ENCODE results near the gene SRGAP2B. TPM values are rescaled to one million over a fixed set of nuclear protein-coding genes. Genes with fewer than 3 reads are reported as not detected.
A peak's percentile ranks its signal among the peaks of the same experiment; 100 is the strongest.
"Not testable (repeated sequence)": the region's sequence is repeated elsewhere in the genome, so short reads cannot be mapped to it uniquely, and the experiment has no call there.

The SRGAP2B gene
- polyA plus RNA-seq, 3 donors: 5.8 to 25.5 (median 7.0) TPM

- H3K36me3 ChIP-seq (replicated peaks in 1 of 2; ENCODE audit: control insufficient read depth in 1 of 2, insufficient read depth in 2 of 2, low read length in 2 of 2); H3K9me3 ChIP-seq (replicated peaks in 1 of 2; ENCODE audit: control insufficient read depth in 1 of 2, insufficient read depth in 1 of 2, low read length in 2 of 2); H3K27ac ChIP-seq (ENCODE audit: low read depth in 1 of 2, low read length in 2 of 2); DNase-seq; H3K27me3 ChIP-seq (ENCODE audit: control insufficient read depth in 2 of 2, insufficient read depth in 2 of 2, low read length in 2 of 2); H3K27ac Mint-ChIP-seq; H3K79me2 ChIP-seq (ENCODE audit: insufficient read depth, low read length); H3K9ac ChIP-seq (ENCODE audit: insufficient read depth, low read length, poor library complexity, severe bottlenecking); H3K4me2 ChIP-seq (replicated peaks; ENCODE audit: extremely low read depth, low read length, poor library complexity, severe bottlenecking); H3K9me3 Mint-ChIP-seq; H3K4me3 ChIP-seq (replicated peaks in 1 of 3; ENCODE audit: low read depth in 2 of 3, low read length in 3 of 3); H3K4me3 Mint-ChIP-seq; H3K36me3 Mint-ChIP-seq; H4K20me1 ChIP-seq (ENCODE audit: insufficient read depth, low read length); H3K27me3 Mint-ChIP-seq (ENCODE audit: low read depth in 3 of 3); H2AFZ ChIP-seq (ENCODE audit: insufficient read depth, low read depth, low read length, poor library complexity, severe bottlenecking); intact Hi-C loops (cut with micrococcal nuclease): not testable (repeated sequence)
- H3K4me1 Mint-ChIP-seq: peaks cover 11% of the 10 kb centered on the region
- peaks cover 19 to 20% of the 10 kb centered on the region in 2 donors for H3K4me1 ChIP-seq (ENCODE audit: control insufficient read depth in 1 of 2, insufficient read depth in 2 of 2, low read length in 2 of 2)
These were observed 176.0 kb downstream of the SRGAP2B start for GRCh38 chr1:144919106-144919505.

- H3K36me3 ChIP-seq (replicated peaks in 1 of 2; ENCODE audit: control insufficient read depth in 1 of 2, insufficient read depth in 2 of 2, low read length in 2 of 2); H4K20me1 ChIP-seq (ENCODE audit: insufficient read depth, low read length); H3K4me3 ChIP-seq (replicated peaks in 1 of 3; ENCODE audit: low read depth in 2 of 3, low read length in 3 of 3); H3K79me2 ChIP-seq (ENCODE audit: insufficient read depth, low read length); H3K9me3 ChIP-seq (replicated peaks in 1 of 2; ENCODE audit: control insufficient read depth in 1 of 2, insufficient read depth in 1 of 2, low read length in 2 of 2); H3K36me3 Mint-ChIP-seq; H3K27me3 Mint-ChIP-seq (ENCODE audit: low read depth in 3 of 3); H3K27me3 ChIP-seq (ENCODE audit: control insufficient read depth in 2 of 2, insufficient read depth in 2 of 2, low read length in 2 of 2); H3K9ac ChIP-seq (ENCODE audit: insufficient read depth, low read length, poor library complexity, severe bottlenecking); intact Hi-C loops (cut with micrococcal nuclease); H3K4me3 Mint-ChIP-seq; DNase-seq; H3K4me2 ChIP-seq (replicated peaks; ENCODE audit: extremely low read depth, low read length, poor library complexity, severe bottlenecking); H2AFZ ChIP-seq (ENCODE audit: insufficient read depth, low read depth, low read length, poor library complexity, severe bottlenecking); H3K27ac ChIP-seq (ENCODE audit: low read depth in 1 of 2, low read length in 2 of 2); H3K9me3 Mint-ChIP-seq: not testable (repeated sequence)
- WGBS (ENCODE audit: insufficient coverage): no CpG with 5 or more reads among the region's 3 CpGs
- H3K4me1 ChIP-seq (ENCODE audit: control insufficient read depth in 1 of 2, insufficient read depth in 2 of 2, low read length in 2 of 2): peaks cover 15 to 17% of the 10 kb centered on the region in 2 donors
- Mint-ChIP-seq H3K27ac (peak overlapping the region; percentile 85 to 94 (median 91)), H3K4me1 (peaks cover 11% of the 10 kb centered on the region)
These were observed 177.0 kb downstream of the SRGAP2B start for GRCh38 chr1:144918027-144918603.

- DNase-seq; H3K9me3 Mint-ChIP-seq; H3K4me1 Mint-ChIP-seq; H3K36me3 Mint-ChIP-seq; H3K27me3 Mint-ChIP-seq (ENCODE audit: low read depth in 3 of 3); H3K36me3 ChIP-seq (replicated peaks in 1 of 2; ENCODE audit: control insufficient read depth in 1 of 2, insufficient read depth in 2 of 2, low read length in 2 of 2); H3K4me1 ChIP-seq (ENCODE audit: control insufficient read depth in 1 of 2, insufficient read depth in 2 of 2, low read length in 2 of 2); H4K20me1 ChIP-seq (ENCODE audit: insufficient read depth, low read length); H3K79me2 ChIP-seq (ENCODE audit: insufficient read depth, low read length); H3K27me3 ChIP-seq (ENCODE audit: control insufficient read depth in 2 of 2, insufficient read depth in 2 of 2, low read length in 2 of 2); H2AFZ ChIP-seq (ENCODE audit: insufficient read depth, low read depth, low read length, poor library complexity, severe bottlenecking); H3K9ac ChIP-seq (ENCODE audit: insufficient read depth, low read length, poor library complexity, severe bottlenecking); H3K9me3 ChIP-seq (replicated peaks in 1 of 2; ENCODE audit: control insufficient read depth in 1 of 2, insufficient read depth in 1 of 2, low read length in 2 of 2); H3K4me2 ChIP-seq (replicated peaks; ENCODE audit: extremely low read depth, low read length, poor library complexity, severe bottlenecking); H3K4me3 ChIP-seq (replicated peaks in 1 of 3; ENCODE audit: low read depth in 2 of 3, low read length in 3 of 3); intact Hi-C loops (cut with micrococcal nuclease); H3K4me3 Mint-ChIP-seq: not testable (repeated sequence)
- H3K27ac Mint-ChIP-seq: peak overlapping the region; percentile 58 to 91 (median 83)
- peak overlapping the region in 1 of 2 donors; percentile 61 for H3K27ac ChIP-seq (ENCODE audit: low read depth in 1 of 2, low read length in 2 of 2)
- WGBS (ENCODE audit: insufficient coverage): no CpG with 5 or more reads among the region's 8 CpGs
These were observed 177.7 kb downstream of the SRGAP2B start for GRCh38 chr1:144917154-144918026.

GRCh38 chr1:144913977-144914734 is 181.0 kb downstream of the SRGAP2B start:
- WGBS (ENCODE audit: insufficient coverage): no CpG with 5 or more reads among the region's 12 CpGs
- not testable (repeated sequence) for H3K27ac ChIP-seq (ENCODE audit: low read depth in 1 of 2, low read length in 2 of 2); DNase-seq

More at GRCh38 chr1:144913977-144914734, 181.0 kb downstream of the SRGAP2B start:
- H3K9me3 ChIP-seq (replicated peaks in 1 of 2; ENCODE audit: control insufficient read depth in 1 of 2, insufficient read depth in 1 of 2, low read length in 2 of 2); H3K27ac Mint-ChIP-seq; H3K79me2 ChIP-seq (ENCODE audit: insufficient read depth, low read length); H3K4me1 Mint-ChIP-seq; H3K27me3 Mint-ChIP-seq (ENCODE audit: low read depth in 3 of 3); intact Hi-C loops (cut with micrococcal nuclease); H3K36me3 ChIP-seq (replicated peaks in 1 of 2; ENCODE audit: control insufficient read depth in 1 of 2, insufficient read depth in 2 of 2, low read length in 2 of 2); H3K9me3 Mint-ChIP-seq; H2AFZ ChIP-seq (ENCODE audit: insufficient read depth, low read depth, low read length, poor library complexity, severe bottlenecking); H3K4me3 Mint-ChIP-seq; H3K9ac ChIP-seq (ENCODE audit: insufficient read depth, low read length, poor library complexity, severe bottlenecking); H3K4me1 ChIP-seq (ENCODE audit: control insufficient read depth in 1 of 2, insufficient read depth in 2 of 2, low read length in 2 of 2); H4K20me1 ChIP-seq (ENCODE audit: insufficient read depth, low read length); H3K27me3 ChIP-seq (ENCODE audit: control insufficient read depth in 2 of 2, insufficient read depth in 2 of 2, low read length in 2 of 2); H3K4me3 ChIP-seq (replicated peaks in 1 of 3; ENCODE audit: low read depth in 2 of 3, low read length in 3 of 3); H3K36me3 Mint-ChIP-seq; H3K4me2 ChIP-seq (replicated peaks; ENCODE audit: extremely low read depth, low read length, poor library complexity, severe bottlenecking): not testable (repeated sequence)

All from CD14-positive monocyte (primary cell).